Sigmoid colon (tissue), 4 donors: ENCODE data around the gene TRAF3IP3.

Experiments used
- CTCF ChIP-seq, 4 experiments: fragments of 450-650 bp in 3 of 4; fragments of 200-600 bp in 1 of 4; IDR thresholded peaks; one replicate each; pipeline ENCODE4 v1.5.1; 2016 to 2019; ENCODE audit warnings: antibody characterized with exemption in 4 of 4, mild to moderate bottlenecking in 3 of 4, moderate library complexity in 2 of 4
- EP300 ChIP-seq, 4 donors: sonication (generic); formaldehyde crosslinking; IDR thresholded peaks; one replicate each; pipeline ENCODE4 v1.6.1; 2017; ENCODE audit warnings: antibody characterized with exemption in 4 of 4
- POLR2A ChIP-seq, 2 donors: fragments of 450-650 bp; IDR thresholded peaks; one replicate each; pipeline ENCODE4 v1.6.1; 2016; ENCODE audit warnings: antibody characterized with exemption in 2 of 2, mild to moderate bottlenecking in 2 of 2, moderate library complexity in 2 of 2

GRCh38 chr1:209817691-209818090, 61.8 kb downstream of the TRAF3IP3 start:
- TF ChIP-seq CTCF (IDR thresholded peaks at IDR 0.05) (no peak), POLR2A (IDR thresholded peaks at IDR 0.05) (no peak), EP300 (IDR thresholded peaks at IDR 0.05) (no peak)
